HG02623 (cell line): ENCODE measurements around the gene MRNIP.
A peak's percentile ranks its signal among the peaks of the same experiment; 100 is the strongest.

ENCODE experiments used
- ATAC-seq: cut with Tn5 transposase; IDR thresholded peaks from one replicate; pipeline ENCODE4 v1.9.1; 2021; ENCODE audit warnings: moderate library complexity; ENCODE audit not compliant: unreplicated experiment

MRNIP gene

GRCh38 chr5:179858586-179859427, at the start of gene MRNIP:
TSS of gene MRNIP (minus strand) at chr5:179858817. CDS start at chr5:179858796, 21 bp downstream.
- ATAC-seq = peak; percentile 96

GRCh38 chr5:179907556-179908324, 49.1 kb upstream of the MRNIP start, which contains the start of gene TBC1D9B:
TSS of gene TBC1D9B (minus strand) at chr5:179907897. CDS start at chr5:179907821, 76 bp downstream.
- peak; percentile 87 for ATAC-seq

GRCh38 chr5:179906795-179907555, 48.4 kb upstream of the MRNIP start:
- peak; percentile 33 for ATAC-seq

- ATAC-seq = no peak
Measured at GRCh38 chr5:179906294-179906794, 47.7 kb upstream of the MRNIP start.

- no peak for ATAC-seq
Measured at GRCh38 chr5:179905161-179905560, 46.5 kb upstream of the MRNIP start.

- no peak for ATAC-seq
Measured at GRCh38 chr5:179904463-179905160, 46.0 kb upstream of the MRNIP start.

GRCh38 chr5:179902763-179903158, 44.1 kb upstream of the MRNIP start:
- ATAC-seq = no peak

- no peak for ATAC-seq
Measured at GRCh38 chr5:179901915-179902762, 43.5 kb upstream of the MRNIP start.

- no peak for ATAC-seq
Measured at GRCh38 chr5:179901462-179901861, 42.8 kb upstream of the MRNIP start.

- no peak for ATAC-seq
Measured at GRCh38 chr5:179900711-179901110, 42.1 kb upstream of the MRNIP start.

- ATAC-seq = no peak
Measured at GRCh38 chr5:179900206-179900605, 41.6 kb upstream of the MRNIP start.

GRCh38 chr5:179895861-179896260, 37.2 kb upstream of the MRNIP start:
- ATAC-seq = no peak

- no peak for ATAC-seq
Measured at GRCh38 chr5:179893958-179894895, 35.6 kb upstream of the MRNIP start.

- no peak for ATAC-seq
Measured at GRCh38 chr5:179893076-179893957, 34.7 kb upstream of the MRNIP start.

- ATAC-seq = no peak
Measured at GRCh38 chr5:179892255-179892654, 33.6 kb upstream of the MRNIP start.

GRCh38 chr5:179890751-179891682, 32.4 kb upstream of the MRNIP start:
- ATAC-seq = no peak
